Cerebellar cortex (tissue), 1 donor: ENCODE measurements around the gene BSPRY.

Source experiments
- DNase-seq: peaks from one replicate; pipeline ENCODE4 v3.0.0-alpha.2; 2015; ENCODE audit warnings: low spot score

Gene BSPRY

GRCh38 chr9:113349445-113350094, at the start of gene BSPRY:
TSS of gene BSPRY (plus strand) at chr9:113349541. CDS start at chr9:113349580, 39 bp downstream.
- DNase-seq, result no peak

- DNase-seq, result no peak
Observed at GRCh38 chr9:113299800-113300292, 49.5 kb upstream of the BSPRY start.

GRCh38 chr9:113301548-113301947, 47.8 kb upstream of the BSPRY start:
- DNase-seq, result no peak

- no peak for DNase-seq
Observed at GRCh38 chr9:113302792-113303418, 46.4 kb upstream of the BSPRY start, which contains the start of gene RNF183. TSS of gene RNF183 (minus strand) at chr9:113303376. CDS start at chr9:113298184, 5,192 bp downstream.

DNA sequence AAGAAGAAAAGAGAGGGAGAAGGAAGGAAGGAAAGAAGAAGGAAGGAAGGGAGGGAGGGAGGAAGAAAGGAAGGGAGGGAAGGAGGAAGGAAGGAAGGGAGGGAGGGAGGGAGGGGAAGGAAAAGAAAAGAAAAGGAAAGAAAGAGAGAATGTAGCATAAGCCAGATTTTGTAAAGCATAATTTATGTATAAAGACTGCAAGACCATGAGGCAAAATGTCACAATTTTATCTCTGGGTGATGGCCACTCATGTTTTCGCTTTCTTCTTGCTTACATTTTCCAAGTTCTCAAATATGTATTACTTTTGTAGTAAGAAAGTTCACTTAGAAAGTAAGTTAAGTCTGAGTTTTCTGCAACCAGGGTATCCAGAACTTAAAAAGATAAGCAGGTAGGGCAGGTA, 42.8 kb upstream of the BSPRY start:
- DNase-seq, result no peak

- DNase-seq, result no peak
Observed at GRCh38 chr9:113307396-113307975, 41.9 kb upstream of the BSPRY start.

GRCh38 chr9:113309204-113309813, 40.0 kb upstream of the BSPRY start:
- peak; percentile 33 for DNase-seq

DNA sequence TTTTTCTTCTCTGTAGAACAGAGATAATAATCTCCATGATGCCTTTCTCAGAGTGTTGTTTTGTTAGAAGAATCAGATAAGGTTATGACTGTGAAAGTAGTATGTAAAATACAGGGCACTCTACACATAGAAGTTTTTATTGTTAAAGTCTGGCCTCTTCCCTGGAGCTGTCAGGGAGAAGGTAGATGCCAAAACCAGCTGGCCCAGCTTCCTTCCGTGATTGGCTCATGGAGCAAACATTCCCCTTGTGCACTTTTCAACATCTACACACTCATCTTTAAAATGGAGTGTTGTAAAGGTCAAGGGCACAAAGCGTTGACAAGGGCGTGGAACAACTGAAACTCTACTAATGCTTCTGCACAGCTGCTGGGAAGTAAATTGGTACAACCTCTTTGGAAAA, 38.8 kb upstream of the BSPRY start:
- DNase-seq, result no peak

GRCh38 chr9:113311961-113312360, 37.4 kb upstream of the BSPRY start:
- no peak for DNase-seq

DNA sequence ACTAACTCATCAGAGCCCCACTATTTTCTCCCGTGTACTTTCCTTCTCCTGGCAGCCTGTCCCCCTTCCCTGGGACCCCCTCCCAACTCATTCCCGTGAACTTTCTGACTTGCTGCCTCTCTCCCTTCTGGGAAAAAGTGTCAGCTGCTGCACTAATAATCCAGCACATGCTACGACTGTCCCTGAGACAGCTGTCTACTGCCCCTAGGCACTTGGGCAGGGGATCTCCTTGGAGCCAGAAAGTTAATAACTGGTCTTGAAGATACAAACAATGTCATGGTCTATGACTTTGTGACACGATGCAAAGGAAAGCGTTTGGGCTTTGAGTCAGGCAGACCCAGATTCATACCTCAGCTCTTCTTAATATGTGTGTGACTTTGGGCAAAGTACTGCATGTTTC, 36.1 kb upstream of the BSPRY start:
- DNase-seq, result no peak

DNA sequence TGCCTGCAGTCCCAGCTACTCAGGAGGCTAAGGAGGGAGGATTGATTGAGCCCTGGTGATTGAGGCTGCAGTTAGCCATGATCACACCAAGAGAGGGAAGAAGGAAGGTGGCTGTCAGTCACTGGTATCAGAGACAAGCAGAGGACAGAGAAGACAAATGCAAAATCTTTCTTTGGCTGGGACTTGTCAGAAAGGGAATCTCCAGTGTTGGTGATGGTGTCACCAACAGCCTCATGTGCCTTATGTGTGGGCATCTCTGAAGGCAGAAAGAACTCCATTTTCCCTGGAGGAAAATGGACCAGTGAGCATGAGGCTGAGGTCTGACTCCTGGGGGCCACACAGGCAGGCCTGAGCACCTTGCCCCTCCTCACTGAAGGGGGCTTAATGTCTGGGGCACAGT, 34.1 kb upstream of the BSPRY start:
- DNase-seq, result no peak

- no peak for DNase-seq
Observed at GRCh38 chr9:113316030-113316429, 33.3 kb upstream of the BSPRY start.

DNA sequence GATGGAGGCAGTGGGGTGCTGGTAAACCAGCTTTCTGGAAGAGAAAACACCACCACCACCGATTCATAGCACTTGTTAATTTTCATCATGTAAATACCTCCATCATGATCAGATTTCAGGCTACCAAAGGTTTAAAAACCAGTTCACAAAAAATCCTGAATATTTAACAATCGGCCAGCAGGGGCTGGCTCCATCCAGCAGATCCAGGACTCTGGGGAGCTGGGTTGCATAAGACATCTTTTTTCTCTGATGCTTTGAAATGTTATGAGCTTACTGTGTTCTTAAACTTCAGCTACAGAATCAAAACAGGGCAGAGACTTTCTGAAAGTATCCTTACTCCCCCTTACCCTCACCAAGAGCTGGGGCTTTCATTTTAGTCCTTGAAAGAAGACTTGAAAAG, 31.6 kb upstream of the BSPRY start:
- DNase-seq, result no peak

GRCh38 chr9:113319054-113319453, 30.3 kb upstream of the BSPRY start:
- DNase-seq, result no peak

- DNase-seq, result no peak
Observed at GRCh38 chr9:113320051-113320450, 29.3 kb upstream of the BSPRY start.

DNA sequence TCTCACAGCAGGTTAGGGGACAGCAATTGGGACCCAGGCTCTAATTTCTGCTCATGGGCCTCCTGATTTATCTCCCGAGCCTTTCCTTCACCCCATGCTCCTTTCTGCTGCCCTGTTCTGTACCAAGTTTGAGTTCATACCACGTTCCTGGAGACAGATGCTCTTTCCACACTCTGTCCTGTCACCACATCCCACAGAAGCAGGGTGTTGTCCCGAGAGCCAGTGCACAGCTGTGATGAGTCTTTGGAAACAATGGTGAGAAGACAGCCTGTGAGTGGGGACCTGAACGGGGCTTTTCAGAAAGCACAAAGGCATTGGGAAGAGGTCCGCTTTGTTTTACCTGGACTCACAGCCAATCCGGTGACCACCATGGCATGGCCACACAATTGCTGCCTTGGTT, 26.7 kb upstream of the BSPRY start:
- DNase-seq, result no peak

GRCh38 chr9:113326230-113326629, 23.1 kb upstream of the BSPRY start:
- no peak for DNase-seq

DNA sequence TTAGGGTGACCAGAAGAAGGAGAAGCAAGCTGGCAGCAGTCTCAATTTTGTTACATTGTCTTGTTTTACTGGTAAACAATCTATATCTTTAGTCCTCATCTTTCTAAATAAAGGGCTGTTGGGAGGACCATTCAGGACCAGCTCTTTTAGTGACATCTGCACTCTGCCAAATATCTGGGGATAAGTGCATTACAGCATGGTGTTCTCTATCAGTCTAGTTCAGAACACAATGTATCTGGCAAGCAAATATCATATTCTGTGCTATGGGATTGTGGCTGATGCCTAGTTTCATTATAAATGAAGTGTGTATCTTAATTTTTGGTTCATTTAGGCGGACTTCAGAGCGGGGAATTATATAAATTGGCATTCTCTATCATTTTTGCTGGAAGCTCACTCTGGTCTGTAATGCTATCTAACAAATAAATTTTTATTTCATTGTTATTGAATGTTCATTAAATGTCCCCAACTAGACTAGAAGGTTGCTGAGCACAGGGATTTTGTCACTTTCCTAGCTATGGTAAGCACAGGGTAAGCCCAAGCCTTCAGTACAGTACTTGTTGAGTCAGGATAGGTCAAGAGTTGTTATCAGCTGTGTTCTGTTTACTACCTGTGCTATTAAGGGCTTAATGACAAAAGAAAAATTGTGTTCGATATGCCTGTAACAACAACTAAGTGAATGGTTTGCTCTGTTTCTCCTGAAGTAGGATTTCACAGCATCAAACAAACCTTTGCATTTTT, 21.1 kb upstream of the BSPRY start:
- no peak for DNase-seq

DNA sequence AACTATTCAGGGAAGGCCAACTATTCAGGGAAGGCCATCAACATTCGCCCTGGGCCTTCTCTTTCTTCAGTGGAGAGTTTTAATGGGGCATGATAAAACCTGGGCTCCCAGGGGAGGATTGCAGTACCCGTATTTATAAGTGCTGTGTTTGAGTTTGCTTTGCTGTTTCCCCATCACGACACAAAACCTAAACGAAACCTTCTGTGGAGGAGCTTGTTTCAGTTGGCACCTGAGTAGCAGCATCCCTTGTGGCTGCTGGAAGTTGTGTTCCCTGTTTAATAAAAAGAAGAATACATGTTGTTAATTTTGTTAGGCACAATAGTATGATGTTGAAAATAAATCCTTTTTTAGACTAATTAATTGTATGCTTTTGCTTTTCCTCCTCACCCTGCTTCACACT, 17.6 kb upstream of the BSPRY start:
- no peak for DNase-seq

- no peak for DNase-seq
Observed at GRCh38 chr9:113337714-113338113, 11.6 kb upstream of the BSPRY start.

GRCh38 chr9:113340011-113340699, 9.2 kb upstream of the BSPRY start, which contains the start of gene WDR31:
TSS of gene WDR31 (minus strand) at chr9:113340275. CDS start at chr9:113332022, 8,253 bp downstream.
- DNase-seq, result peak; percentile 89
